HG03575 (cell line): Measurements from ENCODE around the gene LPCAT3.

Source experiments
- ATAC-seq: cut with Tn5 transposase; IDR thresholded peaks from one replicate; pipeline ENCODE4 v1.9.1; 2021; ENCODE audit not compliant: unreplicated experiment, insufficient number of reproducible peaks, low FRiP score; ENCODE audit errors: extremely low read depth

Gene LPCAT3

DNA sequence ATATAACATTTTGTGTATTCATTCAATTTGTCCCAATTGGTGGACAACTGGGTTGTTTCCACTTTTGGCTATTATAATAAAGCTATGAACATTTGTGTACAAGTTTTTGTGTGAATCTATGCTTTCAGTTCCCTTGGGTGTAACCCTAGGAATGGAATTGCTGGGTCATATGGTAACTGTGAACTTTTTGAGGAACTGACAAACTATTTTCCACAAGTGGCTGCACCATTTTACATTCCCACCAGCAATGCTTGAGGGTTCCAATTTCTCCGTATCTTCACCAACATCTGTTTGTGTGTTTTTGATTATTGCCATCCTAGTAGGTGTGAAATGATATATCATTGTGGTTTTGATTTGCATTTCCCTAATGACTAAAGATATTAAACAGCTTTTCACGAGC is 13.0 kb downstream of the LPCAT3 start:
- ATAC-seq, result no peak

DNA sequence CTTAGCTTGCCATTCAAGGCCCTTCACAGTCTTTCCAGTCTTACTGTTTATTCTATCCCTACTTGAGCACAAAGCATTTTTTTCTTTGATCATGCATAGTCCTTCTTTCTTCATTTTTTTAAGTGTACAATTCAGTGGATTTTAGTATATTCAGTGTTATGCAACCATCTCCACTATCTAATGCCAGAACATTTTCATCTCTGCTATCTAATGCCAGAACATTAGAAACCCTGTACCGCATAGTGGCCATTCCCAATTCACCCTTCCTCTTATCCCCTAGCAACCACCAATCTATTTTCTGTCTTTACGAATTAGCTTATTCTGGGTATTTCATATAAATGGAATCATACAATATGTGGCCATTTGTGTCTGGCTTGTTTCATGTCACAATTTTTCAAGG is 13.4 kb downstream of the LPCAT3 start:
- no peak for ATAC-seq

DNA sequence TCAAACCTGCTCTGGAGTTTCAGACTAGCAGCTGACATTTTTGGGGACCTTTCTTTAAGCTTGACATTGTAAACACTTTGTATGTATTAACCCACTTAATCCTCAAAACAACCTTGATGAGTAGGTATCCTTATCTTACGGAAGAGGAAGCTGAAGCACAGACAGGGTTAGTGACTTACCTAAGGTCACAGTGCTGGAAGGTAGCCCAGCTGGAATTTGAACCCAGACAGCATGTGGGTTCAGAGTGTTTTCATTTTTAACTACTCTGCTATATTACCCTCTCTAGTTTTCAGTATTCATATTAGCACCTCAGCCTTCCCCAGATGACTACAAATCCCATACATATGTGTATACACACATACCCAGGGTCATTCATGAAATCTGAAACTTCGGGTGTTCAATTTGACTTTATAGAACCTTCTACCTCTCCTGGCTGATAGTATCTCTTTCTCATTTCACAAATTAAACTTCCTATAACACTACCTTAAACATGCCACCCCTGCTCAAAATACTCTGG is 13.9 kb downstream of the LPCAT3 start:
- no peak for ATAC-seq

DNA sequence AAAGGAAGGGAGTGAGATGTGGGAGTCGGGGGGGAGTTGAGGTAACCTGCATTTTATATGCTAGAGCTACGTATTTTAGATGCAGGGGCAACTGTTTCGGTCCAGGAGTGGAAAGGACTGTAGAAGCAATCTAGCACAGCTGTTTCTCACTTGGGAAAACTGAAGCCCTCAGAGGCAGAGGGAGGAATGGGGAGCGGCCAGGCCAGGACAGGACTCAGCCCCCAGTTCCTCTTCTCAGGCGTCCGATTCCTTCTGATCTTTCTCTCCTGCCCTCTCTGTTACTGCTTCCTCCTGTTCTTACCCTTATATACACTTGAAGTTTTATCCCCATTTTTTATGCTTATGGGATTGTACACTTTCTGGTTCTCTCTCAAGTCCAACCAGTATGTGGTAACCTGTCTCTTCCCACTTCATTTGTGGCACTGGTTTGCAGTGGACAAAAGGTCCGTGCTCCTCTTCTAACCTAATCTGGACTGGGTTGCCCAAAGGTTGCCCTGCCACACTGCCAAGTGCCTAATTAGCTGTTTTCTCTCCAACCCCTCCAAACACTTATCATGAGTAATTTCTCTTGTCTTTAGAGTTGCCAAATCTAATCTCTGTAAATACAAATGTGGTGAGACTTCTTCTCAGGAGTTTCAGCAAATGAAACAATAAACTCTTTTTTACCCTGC is 16.2 kb downstream of the LPCAT3 start:
- ATAC-seq, result no peak

DNA sequence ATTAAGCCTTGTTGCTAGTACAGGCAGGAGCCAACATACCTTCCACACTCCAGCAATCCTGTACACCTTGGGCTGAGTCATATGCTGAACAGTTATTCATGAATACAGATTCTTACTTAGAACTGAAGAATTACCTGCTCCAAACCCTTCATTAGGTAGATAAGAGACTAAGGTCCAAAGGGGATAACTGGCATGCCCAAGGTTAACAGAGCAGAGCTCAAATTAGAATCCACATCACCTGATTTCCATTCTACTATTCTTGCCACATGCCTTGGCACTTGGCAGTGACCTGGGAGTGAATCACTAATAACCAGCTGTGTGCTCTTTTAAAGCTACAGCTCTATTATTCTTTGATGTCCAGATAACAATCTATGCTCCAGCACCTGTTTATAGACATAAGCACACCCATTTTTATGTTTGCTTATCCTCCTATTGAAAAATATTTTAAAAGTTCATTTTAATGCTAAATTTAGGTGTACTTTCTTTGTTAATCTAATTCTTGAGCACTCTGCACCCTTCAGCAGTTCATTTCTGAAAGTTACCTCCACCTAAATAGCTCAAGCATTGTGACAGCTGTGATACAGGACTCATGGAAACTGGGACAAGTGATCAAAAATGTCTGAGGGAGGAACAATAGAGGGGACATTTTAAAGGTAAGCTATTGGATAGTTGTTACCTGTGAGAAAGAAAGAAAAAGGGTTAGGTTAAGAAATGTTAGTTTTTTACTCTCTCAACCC is 19.4 kb downstream of the LPCAT3 start:
- ATAC-seq, result no peak

DNA sequence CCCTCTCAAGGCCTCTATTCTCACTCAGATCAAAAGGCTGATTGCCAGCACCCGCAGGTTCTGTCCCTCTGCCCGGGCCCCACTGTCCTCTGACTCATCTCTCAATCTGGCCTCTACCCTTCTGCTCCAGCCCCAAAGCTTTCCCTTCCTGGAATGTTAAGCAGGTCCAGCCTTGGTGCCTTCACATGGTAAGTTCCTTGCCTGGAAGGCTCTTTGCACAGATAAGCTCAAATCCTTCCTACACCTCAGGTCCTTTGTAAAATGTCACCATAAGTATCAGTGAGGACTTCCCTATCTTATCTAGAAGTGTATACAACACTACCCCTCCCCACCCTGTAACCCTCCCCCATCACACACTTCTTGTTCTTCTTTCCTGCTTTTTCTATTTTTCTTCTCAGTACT is 22.2 kb downstream of the LPCAT3 start:
- ATAC-seq, result no peak

DNA sequence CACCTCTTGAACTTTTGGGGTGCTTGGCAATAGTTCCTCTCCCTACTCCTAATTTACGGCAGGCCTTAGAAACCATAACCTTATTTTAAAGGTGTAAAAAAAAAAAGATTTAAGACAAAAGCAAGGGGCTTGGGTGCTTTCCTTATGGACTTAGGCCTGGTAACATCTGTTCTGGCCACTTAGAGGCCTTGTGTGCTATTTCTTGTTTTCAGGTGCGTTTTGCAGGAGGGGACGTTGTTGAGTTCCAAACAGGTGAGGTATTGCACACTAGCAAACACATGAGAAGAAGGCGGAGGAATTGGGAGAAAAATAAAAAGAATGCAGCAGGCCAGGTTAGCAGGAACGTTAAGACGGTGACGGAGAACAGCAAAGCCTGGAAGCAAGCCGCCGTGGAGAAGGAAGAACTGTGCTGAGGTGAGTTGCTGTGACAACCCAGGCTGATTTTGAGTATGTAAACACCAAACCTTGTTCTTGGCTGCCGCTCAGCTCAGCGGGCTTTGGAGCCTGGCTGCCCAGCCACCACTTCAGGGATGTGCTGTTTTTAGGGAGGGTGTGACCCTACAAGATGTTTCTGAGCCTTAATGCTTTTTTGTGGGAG is 30.2 kb downstream of the LPCAT3 start:
- no peak for ATAC-seq

DNA sequence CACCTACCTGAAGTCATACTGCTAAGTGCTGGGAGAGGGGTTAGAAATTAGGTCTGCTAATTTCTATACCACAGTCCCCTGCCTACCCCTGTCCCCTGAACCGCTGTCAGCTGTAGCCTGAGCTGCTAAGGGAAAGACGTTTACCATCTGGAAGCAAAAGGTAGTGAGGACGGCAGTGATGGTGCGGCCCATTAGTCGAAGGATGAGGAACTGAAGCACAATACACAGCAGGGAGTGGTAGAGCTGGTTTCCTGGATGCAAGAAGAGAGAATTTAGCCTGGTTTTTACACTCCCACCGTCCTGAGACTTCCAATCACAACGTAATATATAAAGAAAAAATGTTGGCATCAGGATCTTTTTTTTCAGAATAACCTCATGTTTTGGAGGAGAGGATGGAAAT is 35.7 kb downstream of the LPCAT3 start:
- ATAC-seq, result no peak

DNA sequence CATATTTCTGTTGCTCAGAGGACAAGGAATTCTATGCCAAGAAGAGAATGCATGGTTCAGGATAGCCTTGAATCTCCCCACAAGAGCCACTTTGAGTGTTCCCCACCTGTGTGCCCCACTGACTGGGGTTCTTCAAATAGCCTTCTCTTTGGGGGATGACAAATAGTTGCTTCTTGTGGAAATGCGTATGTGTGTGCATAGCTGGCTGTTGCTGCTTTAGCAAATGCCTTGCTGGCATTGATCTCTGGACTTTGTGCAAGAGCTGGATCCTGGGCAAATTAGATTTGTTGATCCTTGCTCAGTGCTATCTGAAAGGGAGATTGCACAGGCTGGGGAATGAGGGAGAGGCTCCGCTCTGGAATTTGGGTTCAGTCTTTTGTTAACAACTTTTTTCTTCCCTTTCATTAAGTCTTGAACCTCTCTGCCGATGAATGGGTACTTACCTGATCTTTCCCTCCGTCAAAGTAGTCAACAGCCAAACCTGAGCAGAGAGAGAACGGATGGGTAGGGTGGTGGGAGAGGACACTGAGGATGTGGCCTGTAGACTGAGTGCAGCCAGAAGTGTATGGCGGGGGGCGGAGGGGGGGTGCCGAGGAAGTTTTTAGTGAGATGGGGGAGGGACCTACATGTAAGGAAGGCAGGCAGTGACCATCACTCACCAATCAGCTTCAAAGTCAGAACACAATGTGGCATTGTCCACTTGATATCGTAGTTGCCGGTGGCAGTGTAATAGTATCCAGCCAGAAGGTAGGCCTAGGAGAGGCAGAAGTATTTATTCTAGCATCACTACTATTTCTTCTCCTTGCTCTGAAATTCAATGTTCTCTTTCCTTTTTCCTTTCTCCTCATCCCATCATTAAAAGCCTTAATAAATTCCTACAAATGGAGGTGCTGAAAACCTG is 36.9 kb downstream of the LPCAT3 start:
- no peak for ATAC-seq

DNA sequence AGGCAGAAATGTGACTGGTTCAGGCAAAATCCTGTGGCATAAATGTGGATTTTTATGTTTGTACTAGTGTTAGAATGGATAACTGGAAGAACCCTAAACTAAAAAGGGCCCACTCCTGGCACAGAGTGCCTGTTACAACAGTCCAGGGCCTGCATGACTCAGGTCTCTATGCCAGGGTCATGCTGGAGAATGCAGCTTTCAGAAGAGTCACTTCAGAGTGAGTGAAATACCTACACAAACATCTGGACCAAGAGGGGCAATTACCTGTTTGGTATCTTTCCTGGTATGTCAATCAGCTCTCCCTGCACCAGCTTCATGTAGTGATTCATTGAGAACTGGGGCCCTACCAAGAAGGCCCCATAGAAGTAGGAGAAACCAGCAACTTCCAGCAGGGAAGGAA is 37.5 kb downstream of the LPCAT3 start:
- ATAC-seq, result no peak

DNA sequence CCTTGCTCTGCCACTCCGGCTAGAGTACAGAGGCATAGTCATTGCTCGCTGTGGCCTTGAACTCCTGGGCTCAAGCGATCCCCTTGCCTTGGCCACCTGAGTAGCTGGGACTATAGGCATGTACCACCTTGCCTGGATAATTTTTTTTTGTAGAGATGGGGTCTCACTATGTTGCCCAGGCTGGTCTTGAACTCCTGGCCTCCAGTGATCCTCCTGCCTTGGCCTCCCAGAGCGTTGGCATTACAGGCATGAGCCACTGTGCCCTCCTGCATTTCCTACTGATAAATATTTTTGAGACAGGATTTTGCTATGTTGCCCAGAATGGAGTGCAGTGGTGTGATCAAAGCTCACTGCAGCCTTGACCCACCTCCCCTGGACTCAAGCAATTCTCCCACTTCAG is 38.2 kb downstream of the LPCAT3 start:
- no peak for ATAC-seq

DNA sequence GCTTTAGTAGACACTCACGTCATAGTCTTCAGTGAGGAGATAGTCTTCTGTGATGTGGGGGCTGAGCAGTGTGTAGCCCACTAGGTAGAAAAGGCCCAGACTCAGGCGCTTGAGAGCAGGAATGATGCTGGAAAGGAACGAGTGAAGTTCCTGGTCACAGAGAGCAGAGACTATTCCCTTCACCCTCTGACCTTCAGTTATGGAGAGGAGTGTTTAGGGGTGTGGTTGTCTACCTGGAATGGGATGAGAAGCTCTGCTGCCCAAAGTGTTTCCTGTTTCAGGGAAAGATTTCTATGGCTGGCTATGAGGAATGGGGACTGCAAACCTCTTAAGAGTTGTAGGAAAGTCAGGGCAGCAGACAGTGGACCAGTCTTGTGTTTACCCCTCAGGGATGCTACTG is 38.8 kb downstream of the LPCAT3 start:
- no peak for ATAC-seq

DNA sequence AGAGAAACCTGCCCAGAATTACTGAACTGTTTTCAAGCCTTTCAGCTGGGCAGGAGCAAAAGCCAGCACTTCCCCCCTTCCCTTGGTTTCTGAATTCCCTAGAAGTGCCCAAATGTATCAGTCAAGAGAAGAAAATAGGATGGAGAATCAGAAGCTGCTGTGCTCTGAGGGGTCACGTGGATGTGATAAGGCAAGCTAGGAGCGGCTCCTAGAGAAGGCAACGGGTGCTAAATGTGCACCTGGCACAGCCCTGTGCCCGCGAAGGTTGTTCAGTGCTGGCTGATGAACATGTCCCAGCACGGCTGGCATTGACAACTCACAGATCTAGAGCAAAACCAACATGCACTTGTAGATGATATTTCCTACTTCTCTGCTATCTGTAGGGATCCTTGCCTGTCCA is 39.3 kb downstream of the LPCAT3 start:
- ATAC-seq, result no peak

DNA sequence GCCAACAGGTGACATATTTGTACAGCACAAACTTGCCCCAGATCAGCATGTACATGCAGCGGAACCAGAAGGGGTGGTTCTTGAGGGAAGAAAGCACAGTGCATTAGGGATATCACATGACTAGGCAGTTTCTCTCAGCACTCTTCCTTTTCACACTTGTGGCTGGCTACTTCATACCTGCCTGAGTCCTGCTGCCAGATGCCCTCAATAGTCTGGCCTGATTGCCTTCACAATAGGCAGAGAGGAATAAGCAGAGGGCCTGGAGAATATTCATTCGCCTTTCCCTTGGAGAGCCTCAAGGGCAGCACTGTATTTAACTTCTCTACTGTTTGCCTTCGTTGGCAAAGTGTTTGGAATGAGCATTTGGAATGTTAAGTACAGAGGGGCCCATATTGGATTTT is 39.7 kb downstream of the LPCAT3 start:
- ATAC-seq, result no peak

DNA sequence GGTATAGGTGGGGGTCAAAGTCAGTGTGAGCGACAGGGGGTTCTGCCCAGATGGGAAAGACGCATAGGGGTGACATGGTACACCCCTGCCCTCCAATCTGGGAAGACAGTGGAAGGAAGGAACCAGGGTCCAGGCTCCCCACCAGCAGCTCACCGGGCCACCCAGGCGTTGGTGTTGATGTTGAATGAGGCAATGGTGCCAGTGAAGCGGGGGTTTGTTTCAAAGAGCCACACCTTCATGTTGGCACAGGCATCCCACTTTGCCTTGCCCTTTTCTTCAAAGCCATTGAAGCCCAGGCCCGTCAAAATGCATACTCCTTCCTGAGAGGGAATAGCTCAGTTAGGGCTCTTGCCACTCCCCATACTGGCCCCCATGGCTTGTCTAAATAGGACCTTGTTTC is 40.1 kb downstream of the LPCAT3 start:
- ATAC-seq, result no peak

DNA sequence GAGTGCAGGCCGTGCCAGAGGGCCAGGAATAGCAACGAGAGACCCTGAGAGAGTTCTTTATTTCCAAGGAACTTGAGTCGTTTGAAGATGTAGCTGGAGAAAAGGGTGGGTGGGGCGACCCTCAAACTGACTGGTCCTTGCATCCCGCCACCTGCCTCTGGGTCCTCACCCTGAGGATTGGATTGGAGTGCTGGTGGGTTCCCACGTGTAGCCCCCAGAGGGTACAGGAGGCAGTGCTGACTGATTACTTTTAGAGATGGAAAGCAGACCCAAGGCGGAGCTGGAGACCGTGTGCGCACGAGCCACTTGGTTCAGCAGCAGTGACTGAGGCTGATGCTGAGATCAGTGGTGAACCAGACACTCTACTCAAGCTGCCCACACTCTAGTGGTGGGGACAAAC is 40.6 kb downstream of the LPCAT3 start:
- ATAC-seq, result no peak

DNA sequence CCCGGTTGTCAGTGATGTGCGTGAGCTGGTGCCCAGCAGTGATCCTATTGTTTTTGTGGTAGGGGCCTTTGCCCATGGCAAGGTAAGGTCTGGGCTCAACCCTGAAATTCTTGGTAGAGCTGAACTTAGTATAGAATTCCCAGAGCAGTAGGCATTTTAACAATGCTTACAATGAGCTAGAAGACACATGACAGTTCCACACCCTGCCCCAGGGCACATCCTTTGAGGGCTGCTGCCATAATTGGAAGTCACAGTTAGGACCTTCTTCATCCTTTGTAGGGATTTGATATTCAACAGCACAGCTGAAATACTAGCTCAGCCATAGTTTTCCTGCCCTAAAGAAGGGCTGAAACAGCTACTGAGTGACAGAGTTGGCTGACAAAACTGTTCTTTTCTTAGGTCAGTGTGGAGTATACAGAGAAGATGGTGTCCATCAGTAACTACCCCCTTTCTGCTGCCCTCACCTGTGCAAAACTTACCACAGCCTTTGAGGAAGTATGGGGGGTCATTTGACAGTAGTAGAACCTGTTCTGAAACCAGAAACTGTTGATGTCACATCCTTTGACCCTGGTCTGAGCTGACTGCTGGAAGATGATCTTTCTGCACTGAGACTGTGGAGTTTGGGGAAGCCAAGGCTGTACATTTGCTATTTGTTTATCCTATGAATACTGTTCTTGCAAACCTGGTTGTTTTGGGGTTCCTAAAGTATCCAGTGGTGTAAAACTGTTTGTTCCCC is 42.8 kb downstream of the LPCAT3 start:
- ATAC-seq, result no peak

DNA sequence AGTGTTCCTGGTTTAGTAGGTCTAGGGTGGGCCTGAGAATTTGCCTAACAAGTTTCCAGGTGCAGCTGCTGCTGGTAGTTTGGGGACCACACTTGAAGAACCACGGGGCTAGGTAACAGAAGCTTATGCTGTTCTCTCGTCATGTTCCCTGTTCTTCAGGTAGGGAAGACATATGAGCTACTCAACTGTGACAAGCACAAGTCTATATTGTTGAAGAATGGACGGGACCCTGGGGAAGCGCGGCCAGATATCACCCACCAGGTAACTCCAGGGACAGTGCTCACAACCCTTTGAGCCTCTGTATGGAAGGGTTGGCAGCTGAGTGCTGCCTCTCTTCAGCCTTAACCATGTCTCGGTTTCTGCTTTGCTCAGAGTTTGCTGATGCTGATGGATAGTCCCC is 44.1 kb downstream of the LPCAT3 start:
- no peak for ATAC-seq

DNA sequence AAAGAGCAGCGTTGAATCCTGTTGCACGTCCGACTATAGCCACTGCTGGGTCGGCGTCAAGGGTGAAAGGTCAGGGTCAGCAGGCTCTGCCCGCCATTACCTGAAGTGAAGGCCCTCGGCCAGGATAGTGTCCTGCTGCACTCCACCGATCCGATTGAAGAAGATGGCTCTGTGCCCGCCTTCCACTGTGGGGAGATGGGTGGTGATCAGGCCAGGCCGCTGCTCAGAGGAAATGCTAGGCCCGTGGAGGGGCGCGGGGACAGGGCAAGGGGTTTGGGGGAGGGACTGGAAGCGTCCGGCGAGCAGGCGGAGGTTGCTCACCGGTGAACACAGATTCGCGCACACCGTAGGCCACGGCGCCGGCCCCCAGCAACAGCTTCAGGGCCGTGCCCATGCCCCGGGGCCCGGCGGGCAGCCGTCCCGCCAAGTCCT is 48.2 kb downstream of the LPCAT3 start:
- no peak for ATAC-seq
